GM19351 (cell line): ENCODE measurements around the gene PSMB11.
A peak's percentile ranks its signal among the peaks of the same experiment; 100 is the strongest.
"Not testable (repeated sequence)": the region's sequence is repeated elsewhere in the genome, so short reads cannot be mapped to it uniquely, and the experiment has no call there.

Experiments
- ATAC-seq: cut with Tn5 transposase; IDR thresholded peaks from one replicate; pipeline ENCODE4 v1.9.1; 2021; ENCODE audit warnings: mild to moderate bottlenecking, moderate library complexity; ENCODE audit not compliant: unreplicated experiment

Gene PSMB11

DNA sequence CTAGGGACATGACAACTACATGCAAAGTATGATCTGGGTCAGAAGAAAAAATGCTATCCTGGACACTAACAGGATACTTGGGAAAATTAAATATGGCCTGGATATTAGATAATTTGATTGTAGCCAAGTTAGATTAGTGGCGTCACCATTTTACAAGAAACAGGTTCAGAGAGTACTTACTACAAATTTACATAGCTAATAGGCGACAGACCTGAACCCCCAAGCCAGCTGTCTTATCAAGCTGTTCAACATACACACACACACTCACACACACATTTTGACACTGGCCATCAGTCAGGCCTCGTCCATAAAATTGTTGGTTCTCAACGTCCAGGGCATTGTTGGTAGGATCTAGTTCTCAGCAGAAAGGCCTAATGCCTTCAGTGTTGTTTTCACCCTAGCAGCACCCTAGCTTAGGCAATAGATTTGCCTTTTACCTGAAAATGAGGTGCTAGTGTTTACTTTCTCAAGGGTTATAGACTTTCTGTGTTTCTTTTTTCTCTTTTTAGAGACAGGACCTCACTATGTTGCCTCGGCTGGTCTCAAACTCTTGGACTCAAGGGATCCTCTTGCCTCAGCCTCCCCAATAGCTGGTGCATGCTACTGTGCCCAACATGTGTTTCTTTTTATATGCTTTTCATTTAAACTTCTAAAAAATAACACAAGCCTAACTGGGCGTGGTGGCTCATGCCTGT lies 28.8 kb upstream of the PSMB11 start:
- no peak for ATAC-seq

DNA sequence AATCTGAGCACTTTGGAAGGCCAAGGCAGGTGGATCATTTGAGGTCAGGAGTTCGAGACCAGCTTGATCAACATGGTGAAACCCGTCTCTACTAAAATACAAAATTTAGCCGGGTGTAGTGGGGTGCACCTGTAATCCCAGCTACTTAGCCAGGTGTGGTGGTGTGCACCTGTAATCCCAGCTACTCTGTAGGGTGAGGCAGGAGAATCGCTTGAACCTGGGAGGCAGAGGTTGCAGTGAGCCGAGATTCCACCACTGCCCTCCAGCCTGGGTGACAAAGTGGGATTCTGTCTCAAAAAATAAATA lies 28.3 kb upstream of the PSMB11 start:
- ATAC-seq, result not testable (repeated sequence)

DNA sequence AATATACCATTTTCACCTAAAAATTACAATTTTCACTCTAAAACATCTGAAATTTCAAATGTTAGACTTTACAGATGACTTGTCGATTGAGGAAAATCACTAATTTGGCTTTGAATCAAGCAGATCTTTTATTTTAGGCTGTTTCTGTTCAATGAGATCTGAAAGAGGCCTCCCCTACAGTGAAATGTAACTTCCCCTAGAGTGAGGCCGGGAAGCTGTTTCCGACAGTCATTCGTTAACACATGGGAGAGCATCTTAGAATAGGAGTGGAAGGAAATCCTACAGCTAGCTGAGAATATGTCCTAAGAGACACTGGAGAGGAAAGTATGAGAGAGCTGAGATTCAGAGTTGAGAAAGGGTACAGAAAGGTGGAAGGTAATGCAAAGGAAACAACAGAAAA lies 26.4 kb upstream of the PSMB11 start:
- no peak for ATAC-seq

DNA sequence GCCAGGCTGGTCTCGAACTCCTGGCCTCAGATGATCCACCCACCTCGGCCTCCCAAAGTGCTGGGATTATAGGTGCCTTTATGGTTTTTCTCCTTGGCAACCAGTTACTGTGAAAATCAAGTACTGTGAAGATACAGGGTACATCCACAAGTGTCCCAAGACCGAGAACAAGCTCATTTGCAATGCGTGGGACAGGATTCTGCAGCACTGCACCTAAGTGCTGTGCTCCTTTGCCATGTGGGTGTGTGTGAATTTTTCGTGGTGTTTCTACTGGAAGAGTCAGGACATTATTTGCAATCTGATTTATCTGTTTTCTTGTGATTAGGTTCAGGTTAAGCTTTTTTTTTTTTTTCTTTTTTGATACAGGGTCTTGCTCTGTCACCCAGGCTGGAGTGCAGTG lies 24.9 kb upstream of the PSMB11 start:
- ATAC-seq, result no peak

DNA sequence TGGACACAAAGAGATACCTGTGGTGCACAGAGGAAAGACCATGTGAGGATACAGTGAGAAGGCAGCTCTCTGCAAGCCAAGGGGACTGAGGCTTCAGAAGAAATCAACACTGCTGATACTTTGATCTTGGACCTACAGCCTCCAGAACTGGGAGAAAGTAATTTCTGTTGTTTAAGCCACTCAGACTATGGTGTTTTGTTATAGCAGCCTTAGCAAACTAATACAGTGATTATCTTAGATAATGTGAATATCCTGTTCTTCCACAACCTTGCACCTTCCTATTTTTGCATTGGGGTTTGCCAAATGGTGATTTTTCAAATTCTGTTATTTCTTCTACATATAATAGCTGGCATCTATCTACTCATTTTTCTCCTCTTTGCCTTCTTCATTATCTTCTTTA lies 23.9 kb upstream of the PSMB11 start:
- ATAC-seq, result no peak

DNA sequence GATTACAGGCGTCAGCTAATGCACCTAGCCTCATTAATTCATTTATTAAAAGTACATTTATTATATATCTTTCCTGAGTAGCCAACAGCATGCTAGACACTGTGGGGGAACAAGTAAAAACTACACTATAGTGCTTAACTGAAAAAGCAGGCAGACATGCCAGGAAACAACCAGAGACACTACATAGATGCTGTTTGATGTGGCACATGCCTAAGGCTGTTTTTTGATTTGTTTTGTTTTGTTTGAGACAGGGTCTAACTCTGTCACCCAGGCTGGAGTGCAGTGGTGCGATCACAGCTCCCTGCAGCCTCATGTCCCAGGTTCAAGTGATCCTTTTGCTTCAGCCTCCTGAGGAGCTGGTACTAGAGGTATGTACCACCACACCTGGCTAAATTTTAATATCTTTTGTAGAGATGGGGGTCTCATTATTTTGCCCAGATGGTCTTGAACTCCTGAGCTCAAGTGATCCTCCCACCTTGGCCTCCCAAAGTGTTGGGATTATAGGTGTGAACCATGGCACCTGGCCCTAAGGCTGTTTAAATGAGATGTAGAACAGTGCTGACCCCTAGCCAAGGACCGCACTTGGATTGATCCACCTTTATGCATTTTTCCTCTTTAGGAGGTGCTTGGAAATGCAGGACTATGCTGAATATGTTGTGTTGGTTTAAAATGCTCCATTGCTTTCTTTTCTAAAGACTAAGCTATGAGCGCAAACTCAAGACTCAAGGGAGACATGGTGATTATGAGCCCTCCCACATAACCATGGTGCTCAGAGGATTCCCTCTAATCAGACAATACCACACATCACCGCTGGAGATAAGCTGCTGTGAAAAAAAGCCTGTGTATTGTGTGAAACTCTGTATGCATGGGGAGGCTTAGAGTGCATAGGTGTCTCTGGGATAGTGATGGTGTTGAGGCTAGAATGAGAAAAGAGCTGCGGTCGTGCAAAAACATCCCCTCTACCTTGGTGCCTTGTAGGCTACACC lies 21.6 kb upstream of the PSMB11 start:
- ATAC-seq, result no peak

DNA sequence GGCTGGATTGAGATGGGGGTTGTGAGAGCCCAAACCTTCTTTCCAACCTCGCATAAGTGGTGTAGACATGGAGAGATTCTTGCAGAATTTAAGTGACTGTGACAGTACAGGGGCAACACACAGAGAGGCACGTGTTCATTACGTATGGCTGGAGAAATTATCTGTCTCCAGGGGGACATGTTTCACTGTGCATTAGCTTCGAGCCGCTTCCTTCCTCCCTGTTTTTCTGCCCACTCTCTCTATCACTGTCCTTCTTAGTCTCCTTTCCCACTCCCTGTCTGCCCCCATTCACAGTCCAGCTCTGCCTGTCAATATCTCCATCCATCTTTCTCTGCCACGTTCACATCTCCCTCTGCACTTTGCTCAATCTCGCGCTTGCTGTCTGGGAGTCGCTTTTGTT lies 20.6 kb upstream of the PSMB11 start:
- no peak for ATAC-seq

DNA sequence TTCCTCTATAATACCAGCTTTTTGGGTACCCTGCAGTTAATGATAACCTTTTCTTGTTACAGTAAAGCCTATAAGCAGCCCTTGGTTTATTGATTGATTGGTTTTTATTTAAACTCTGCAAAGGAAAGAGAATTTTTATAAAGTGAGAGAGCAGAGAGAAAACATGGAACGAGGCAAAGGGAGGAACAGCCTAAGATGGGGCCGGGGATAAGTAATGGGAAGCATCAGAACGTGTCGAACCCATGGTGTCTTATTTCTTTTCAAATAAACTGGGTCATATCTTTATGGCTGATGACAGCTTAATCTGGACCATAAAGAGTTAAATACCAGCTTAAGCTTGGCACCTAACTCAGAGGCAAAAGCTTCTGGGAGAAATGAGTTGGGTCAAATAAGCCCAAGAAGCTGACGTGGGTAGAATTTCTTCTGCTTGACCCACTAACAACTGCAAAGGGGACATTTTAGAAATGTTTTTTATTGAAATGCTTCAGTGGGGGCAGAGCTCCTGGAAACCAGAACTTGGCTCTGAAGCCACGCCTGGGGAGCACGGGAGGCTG lies 20.0 kb upstream of the PSMB11 start:
- ATAC-seq, result no peak

DNA sequence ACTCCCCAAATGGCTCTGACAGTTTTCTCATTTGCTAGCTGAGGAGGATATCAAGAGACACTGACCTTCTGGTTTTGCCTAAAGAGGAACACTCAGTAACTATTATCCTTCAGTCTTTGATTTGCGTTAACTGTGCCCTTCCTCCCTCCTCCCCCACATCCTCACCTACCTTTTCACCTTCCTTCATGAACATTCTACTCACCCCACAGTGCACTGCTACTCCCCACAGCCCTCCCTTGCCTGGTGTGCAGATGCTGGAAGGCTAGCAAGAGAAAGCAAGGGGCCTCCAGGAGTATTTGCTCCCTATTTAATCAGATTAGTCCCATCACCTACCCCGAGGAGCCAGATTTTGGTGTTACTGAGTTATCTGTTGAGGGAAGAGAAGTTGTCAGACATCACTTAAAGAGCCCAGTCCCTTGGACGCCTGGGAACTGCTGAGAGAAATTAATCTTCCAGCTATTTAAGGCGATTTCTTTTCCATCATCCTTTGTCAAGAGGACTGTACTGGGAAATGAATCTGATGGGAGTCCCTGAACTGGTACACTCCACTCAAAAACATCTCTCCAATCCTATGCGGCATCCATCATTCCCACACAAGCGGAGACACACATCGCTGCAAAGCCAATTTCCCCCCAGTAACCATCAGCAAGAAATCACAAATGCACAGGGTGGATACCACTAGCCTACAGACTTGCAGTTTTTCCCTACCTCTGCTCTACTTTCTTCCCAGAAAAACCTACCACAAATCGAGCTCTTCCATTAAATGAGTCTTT lies 18.8 kb upstream of the PSMB11 start:
- no peak for ATAC-seq

DNA sequence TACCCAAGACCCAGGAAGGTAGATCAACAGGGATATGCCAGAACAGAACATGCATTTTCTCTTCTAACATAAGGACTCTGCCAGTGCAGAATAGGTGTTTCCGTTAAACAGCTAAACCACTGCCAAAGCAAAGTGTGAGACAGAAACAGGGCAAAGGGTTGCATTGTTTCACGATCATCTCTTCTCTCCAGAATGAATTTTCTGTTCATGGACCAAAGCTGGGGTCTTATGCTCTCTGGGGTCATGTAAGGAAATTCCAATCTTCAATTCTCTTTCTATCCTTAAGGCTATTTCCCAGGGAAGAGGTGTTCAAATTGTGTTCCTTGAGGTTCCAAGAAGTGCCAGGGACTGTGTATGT lies 18.2 kb upstream of the PSMB11 start:
- ATAC-seq, result no peak

DNA sequence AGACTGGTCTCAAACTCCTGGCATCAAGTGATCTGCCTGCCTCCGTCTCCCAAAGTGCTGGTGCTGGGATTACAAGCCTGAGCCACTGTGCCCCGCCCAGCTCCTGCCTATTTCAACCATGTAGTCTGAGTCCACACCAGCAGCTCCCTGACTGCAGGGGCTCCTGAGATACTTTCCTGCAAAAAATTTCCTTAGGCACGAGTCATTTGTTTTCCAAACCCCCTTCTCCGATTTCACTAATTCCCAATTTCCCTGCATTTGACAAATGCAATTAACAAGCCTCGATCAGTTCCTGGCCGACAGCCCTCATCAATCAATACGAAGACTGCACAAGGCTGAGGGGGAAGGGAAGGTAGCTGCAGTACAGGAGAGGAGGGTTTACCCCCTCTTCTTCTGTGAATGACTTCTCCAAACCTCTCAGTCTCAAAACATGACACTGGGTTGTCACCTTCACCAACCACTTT lies 17.4 kb upstream of the PSMB11 start:
- ATAC-seq, result no peak

DNA sequence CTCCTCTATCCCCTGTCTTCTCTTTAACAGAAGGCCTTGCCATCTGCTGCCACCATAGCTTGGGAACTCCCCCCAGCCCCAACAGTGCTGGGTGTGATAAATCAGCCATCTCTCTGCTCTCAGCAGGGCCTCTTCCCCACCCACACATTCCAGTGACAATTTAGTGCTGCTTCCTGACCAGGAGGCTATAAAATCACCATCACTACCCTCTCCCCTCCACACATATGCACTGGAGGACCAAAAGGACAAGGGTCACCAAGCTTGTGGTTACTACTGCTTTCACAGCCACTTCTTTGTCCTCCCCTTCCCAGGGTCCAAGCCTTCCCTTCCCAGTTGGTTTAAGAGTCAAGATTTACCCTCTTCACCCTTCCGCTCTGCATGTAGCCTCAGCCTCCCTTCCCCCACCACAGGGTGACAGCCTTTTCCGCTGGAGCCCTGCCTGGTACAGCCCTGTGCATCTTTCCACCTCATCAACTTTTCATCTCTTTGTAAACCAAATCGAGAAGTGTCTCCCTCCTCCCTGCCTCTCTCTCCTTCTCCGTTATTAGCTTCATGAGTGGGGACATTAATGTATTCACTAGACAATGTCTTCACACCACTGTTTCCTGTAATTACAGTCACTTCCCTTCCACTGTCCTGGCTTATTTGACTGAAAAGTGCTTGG lies 16.7 kb upstream of the PSMB11 start:
- ATAC-seq, result no peak

DNA sequence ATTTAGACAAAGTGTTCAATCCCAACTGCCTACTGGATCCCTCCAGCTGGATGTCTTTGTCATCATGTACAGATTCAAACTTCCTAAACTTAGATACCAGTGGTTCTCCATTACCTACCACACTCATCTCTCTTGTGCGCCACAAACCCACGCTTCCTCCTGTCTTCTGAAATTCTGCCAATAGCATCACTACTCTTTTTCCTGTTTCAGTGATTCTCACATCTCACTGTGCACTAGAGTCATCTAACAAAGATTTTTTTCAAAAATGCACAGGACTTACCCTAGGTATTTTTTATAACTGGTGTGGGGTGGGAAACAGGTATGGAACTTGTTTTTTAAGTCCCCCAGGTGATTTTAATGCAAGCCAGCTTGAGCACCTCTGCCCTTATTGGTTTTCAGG lies 13.2 kb upstream of the PSMB11 start:
- no peak for ATAC-seq

DNA sequence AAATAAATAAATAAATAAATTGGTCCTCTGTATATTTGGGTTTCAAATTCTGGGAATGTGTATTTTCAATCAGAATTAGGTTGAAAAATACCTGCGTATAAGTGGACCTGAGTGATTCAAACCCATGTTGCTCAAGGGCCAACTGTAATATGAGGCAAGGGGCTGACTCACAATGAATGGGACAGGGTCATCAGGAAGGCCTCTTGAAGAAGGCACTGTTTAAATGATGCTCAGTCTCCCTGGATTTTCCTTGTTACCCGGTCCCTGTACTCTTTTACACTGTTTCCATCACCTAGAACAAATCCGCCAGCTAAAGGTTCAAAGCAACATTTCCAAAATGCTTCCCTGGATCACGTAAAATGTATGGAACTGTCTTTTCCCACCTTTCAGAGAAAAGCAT lies 11.1 kb upstream of the PSMB11 start:
- no peak for ATAC-seq

DNA sequence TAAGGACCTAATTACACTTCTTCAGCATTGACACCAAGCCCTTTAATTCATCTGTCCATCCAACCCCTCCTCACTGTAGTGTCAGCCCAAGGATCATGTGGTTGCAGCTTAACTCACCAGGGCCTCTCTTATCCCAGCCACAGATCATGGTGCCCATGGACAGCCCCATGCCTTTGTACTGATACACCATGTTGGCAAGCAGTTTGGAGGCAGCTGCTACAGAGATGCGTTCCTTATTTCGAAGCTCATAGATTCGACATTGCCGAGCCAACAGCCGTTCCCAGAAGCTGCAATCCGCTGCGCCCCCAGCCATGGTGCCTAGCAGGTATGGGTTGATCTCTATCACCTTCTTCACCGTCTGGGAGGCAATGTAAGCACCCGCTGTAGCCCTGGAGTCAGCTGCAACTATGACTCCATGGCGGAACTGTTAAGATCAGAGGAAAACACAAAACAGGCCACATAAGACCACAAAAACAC lies 8.7 kb upstream of the PSMB11 start:
- no peak for ATAC-seq

DNA sequence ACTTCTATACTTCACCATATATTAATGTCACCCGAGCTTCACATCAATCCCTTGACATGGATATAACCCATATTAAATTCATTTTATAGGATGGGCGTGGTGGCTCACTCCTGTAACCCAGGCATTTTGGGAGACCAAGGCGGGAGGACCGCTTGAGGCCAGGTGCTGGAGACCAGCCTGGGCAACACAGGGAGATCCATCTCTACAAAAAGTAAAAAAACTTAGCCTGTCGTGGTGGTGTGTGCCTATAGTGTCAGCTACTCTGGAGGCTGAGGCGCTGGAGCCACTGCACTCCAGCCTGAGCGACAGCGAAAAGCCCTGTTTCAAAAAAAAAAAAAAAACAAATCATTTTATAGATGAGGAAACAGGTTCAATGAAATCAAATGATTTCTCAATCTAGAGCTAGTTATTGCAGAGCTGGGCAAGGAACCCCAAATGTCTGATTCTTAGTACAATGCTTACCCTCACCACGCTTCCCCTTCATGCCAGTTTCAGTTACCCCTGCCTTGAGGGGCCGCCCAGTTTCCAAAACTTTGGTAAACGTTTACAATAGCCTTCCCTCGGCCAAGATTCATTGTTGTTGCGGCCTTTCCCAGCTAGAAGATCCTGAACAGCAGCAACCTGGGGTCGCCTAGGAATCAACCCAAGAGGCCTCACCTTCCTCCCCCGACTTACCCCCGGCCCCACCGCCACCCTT lies 8.1 kb upstream of the PSMB11 start:
- ATAC-seq, result no peak

DNA sequence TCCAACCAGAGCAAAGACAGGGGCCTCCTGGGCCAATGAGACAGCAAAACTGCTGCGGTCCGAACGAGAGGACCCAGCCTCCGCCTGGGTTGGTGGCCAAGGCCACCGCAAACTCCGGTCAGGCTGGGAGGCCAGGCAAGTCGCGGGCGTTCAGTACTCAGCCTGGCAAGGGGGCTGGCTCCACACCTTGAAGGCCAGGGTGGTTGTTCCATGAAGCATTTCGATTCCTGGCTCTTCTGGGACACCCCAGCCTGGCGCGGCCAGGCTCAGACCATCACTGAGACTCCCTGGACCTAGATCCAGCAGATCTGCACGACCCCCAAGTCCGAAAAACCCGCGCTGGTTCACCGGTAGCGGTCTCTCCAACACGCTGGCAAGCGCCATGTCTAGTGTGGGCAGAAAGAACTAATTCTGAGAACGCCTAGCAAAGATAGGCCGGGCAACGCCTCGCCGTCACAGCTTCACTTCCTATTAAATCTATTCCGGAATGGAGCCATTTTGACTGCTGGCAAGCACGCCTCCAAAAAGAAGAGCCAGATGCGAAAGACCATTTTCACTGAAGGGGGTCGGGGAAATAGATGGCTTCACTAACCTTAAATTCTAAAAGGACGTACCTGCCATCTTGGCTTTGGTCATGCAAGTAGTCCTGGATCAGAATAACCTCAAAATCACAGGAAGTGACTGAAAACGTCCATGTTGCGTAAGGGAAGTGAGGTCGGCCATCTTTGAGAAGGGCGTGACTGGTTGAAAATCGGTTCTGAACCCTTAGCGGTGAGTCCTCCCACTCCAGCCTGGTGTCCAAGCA lies 7.3 kb upstream of the PSMB11 start, which contains the start of gene PSMB5:
TSS of gene PSMB5 (minus strand) at position 403 of the 805 bp plus-strand sequence. CDS start at position 384, 19 bp downstream.
- ATAC-seq, result peak; percentile 94

DNA sequence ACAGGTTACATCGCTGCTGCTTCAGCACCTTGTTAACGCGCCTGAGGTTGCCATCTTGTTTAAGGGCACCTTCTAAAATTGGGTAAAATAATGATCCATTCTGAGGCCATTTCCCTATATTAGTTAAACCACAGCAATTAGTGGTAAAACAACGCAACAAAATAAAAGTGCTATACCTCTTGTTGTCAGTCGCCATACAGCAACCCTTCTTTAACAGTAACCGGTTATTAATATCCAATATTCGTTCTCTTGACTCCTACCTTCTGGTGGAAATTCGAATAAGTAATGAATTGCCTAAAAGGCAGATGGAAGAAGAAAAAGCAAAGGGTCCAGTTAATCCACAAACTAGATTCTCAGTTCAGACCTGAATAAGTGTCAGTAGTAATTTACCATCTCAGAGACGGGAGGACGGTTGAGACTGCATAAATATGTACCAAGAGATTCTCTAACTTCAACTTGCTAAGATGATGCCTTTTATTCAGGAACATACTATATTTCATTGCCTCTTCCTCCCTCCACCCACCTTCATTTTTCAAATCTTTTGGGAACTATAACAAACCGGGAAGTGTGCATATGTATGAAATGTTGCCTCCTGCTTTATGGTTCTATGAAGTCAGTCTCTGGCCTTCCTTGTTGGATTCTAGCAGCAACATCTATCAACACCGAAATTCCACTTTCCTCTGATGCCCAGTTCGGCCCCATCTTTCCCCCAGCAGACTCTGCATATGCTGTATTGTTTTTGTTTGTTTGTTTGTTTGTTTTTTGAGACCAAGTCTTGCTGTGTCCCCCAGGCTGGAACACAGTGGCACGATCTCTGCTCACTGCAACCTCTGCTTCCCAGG lies 6.5 kb upstream of the PSMB11 start:
- ATAC-seq, result no peak
